GM12864 (cell line): ENCODE results near the gene ENOX2.

Experiments
- DNase-seq: peaks from one replicate; pipeline ENCODE4 v3.0.0-alpha.2; 2011; ENCODE audit warnings: low read depth
- H3K4me3 ChIP-seq: 2 replicates; pipeline ENCODE4 v1.5.1; 2011; ENCODE audit warnings: mild to moderate bottlenecking, low read depth, low read length, control low read depth
- TF ChIP-seq, protein P1 (sequence below): IDR thresholded peaks from 2 replicates; pipeline ENCODE4 v1.5.1; 2011; ENCODE audit warnings: low read depth, mild to moderate bottlenecking, moderate library complexity, low read length, control low read depth, inconsistent platforms; ENCODE audit errors: missing control alignments

ENOX2 gene

DNA sequence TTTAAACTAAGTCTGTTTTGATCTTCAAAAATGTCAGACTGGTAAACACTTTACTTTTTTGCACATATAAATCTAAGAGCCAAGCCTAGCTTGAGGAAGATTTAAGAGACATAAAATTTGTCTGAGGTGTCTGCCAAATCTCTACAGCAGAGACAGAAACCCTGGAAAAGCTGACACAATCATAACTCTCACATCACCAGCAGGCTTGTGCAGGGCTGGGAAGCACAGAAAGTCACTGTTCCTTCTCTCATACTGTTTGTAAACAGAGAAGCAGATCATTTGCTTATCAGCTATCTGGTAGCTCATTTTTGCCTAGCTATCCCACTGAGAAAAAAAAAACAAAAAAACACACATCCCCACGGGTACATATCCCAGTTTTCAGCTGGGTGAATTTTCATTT lies 7.0 kb downstream of the ENOX2 start:
- DNase-seq: no peak
- TF ChIP-seq, protein P1, sequence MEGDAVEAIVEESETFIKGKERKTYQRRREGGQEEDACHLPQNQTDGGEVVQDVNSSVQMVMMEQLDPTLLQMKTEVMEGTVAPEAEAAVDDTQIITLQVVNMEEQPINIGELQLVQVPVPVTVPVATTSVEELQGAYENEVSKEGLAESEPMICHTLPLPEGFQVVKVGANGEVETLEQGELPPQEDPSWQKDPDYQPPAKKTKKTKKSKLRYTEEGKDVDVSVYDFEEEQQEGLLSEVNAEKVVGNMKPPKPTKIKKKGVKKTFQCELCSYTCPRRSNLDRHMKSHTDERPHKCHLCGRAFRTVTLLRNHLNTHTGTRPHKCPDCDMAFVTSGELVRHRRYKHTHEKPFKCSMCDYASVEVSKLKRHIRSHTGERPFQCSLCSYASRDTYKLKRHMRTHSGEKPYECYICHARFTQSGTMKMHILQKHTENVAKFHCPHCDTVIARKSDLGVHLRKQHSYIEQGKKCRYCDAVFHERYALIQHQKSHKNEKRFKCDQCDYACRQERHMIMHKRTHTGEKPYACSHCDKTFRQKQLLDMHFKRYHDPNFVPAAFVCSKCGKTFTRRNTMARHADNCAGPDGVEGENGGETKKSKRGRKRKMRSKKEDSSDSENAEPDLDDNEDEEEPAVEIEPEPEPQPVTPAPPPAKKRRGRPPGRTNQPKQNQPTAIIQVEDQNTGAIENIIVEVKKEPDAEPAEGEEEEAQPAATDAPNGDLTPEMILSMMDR: no peak
- H3K4me3 ChIP-seq: no peak overlapping the region

GRCh38 chrX:130895299-130895698 lies 7.7 kb downstream of the ENOX2 start:
- DNase-seq: no peak
- H3K4me3 ChIP-seq: no peak overlapping the region
- TF ChIP-seq, protein P1: no peak

- DNase-seq: no peak
- H3K4me3 ChIP-seq: no peak overlapping the region
- TF ChIP-seq, protein P1: no peak
These were observed 9.5 kb downstream of the ENOX2 start for GRCh38 chrX:130893356-130894085.

DNA sequence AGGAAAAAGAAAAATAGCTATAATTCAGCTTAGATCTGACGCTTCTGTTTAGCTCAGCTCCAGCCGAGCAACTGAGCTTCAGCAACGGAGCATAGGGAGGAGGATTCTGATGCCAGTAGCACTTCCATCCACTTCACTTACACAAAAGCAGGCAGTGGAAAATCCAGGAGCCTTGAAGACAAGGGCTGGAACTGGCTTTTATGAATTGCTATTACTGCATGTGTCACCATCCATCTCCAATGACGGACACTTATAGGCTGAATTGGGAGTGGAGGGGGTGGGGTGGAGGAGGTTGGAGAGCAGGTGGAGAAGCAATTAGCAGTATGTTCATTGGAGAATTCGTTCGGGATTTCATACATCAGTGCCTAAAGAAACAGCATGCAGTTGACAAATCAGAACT lies 15.6 kb downstream of the ENOX2 start:
- TF ChIP-seq, protein P1: no peak
- H3K4me3 ChIP-seq: no peak overlapping the region
- no peak for DNase-seq

DNA sequence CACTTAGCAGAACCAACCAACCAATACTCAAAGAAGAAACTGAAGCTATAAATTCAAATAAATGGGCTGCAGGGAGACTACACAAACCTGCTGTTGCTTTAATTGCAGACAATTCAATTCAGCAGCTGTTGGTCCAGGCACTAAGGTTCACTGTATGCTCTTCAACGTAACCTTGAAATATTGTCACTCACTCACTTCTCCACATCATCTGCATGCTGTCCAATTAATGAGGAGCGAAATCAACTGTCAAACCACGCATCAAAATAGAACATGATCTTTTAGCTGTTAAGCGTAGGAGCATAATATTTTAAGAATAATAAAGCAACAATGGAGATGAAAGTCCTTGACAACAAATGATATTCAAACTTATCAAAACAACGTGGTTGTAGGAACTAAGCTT lies 17.0 kb downstream of the ENOX2 start:
- TF ChIP-seq, protein P1: no peak
- no peak overlapping the region for H3K4me3 ChIP-seq
- no peak for DNase-seq

DNA sequence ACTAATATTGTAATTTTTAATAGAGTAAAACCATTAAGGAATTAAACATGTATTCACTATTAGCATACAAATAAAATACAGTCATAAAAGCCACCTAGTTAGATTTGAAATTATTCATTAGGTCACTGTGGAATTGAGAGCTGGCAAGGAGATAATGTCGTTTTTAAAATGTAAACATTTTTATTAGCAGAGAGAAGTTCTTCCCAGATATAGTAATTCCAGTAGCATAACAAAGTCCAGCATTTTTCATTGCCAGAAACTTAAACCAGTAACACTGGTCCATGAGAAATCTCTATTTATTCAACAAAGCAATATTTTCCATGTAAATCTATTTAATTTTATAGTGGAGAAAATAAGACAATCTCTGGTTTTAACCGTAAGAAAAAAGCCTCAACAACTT lies 17.5 kb downstream of the ENOX2 start:
- H3K4me3 ChIP-seq: no peak overlapping the region
- TF ChIP-seq, protein P1: no peak
- no peak for DNase-seq

DNA sequence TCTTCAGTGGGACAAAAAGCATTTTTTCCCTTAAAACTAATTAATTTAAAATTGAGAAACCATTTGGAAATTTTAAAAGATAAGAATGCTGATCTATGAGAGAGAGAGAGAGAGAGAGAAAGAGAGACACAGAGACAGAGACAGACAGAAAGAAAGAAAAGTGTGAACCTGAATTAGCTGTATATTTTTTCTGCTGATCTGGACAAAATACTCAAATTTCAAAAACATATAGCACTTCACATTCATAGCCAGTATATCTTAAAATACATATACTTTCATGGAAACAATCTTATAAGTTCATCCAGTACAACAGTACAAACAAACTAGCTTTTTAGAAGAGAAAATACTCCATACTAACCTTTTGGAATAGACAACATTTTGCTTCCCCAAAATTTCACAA lies 18.4 kb downstream of the ENOX2 start:
- H3K4me3 ChIP-seq: no peak overlapping the region
- TF ChIP-seq, protein P1: no peak
- no peak for DNase-seq
